ENCODE measurements around the gene FLVCR2. TPM values are rescaled to one million over a fixed set of nuclear protein-coding genes. Genes with fewer than 3 reads are reported as not detected.

The FLVCR2 gene
- total RNA-seq, 1 experiment from 2014 or later = 6.6 TPM

- H3K27ac Mint-ChIP-seq = no peak overlapping the region
Measured at GRCh38 chr14:75543786-75544185, 34.6 kb upstream of the FLVCR2 start.

GRCh38 chr14:75545907-75546306 is 32.5 kb upstream of the FLVCR2 start:
- H3K4me3 Mint-ChIP-seq = no peak overlapping the region
- no peaks in the 10 kb centered on the region for H3K36me3 Mint-ChIP-seq
- TF ChIP-seq CREB1 (CRISPR knock-in tag; IDR thresholded peaks at IDR 0.05) = no peak
- TF ChIP-seq, protein P1, sequence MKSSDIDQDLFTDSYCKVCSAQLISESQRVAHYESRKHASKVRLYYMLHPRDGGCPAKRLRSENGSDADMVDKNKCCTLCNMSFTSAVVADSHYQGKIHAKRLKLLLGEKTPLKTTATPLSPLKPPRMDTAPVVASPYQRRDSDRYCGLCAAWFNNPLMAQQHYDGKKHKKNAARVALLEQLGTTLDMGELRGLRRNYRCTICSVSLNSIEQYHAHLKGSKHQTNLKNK (CRISPR knock-in tag; IDR thresholded peaks at IDR 0.05) = no peak
- ATAC-seq (no peak), DNase-seq (ENCODE audit: low spot score) (no peak)
- ChIA-PET CTCF (interaction anchor here (1.7 kb wide), 1 partner anchor 15 kb away, joined by 5 read pairs; no protein-coding TSS in a partner anchor), POLR2A (no interaction called here)
- no peaks in the 10 kb centered on the region for H3K9me3 Mint-ChIP-seq
- H3K4me1 Mint-ChIP-seq = no peaks in the 10 kb centered on the region
- H3K27ac Mint-ChIP-seq = no peak overlapping the region; the same call in 1 of the 2 replicates
- H3K27me3 Mint-ChIP-seq (ENCODE audit: low read depth) = peaks cover 3% of the 10 kb centered on the region; the same call in 1 of the 2 replicates

More at GRCh38 chr14:75543786-75544185, 34.6 kb upstream of the FLVCR2 start:
- no peak for DNase-seq (ENCODE audit: low spot score)
- POLR2A ChIA-PET = no interaction called here
- Mint-ChIP-seq H3K9me3 (no peaks in the 10 kb centered on the region), H3K4me1 (no peaks in the 10 kb centered on the region), H3K27me3 (ENCODE audit: low read depth) (no peaks in the 10 kb centered on the region; the same call in 1 of the 2 replicates), H3K4me3 (no peak overlapping the region), H3K36me3 (no peaks in the 10 kb centered on the region)
- TF ChIP-seq FOXK1 (CRISPR knock-in tag; IDR thresholded peaks at IDR 0.05) (no peak), HMGXB4 (CRISPR knock-in tag; IDR thresholded peaks at IDR 0.05) (no peak), NFATC4 (CRISPR knock-in tag; IDR thresholded peaks at IDR 0.05) (no peak), FOXP1 (CRISPR knock-in tag; IDR thresholded peaks at IDR 0.05; ENCODE audit: borderline replicate concordance) (no peak), JAZF1 (CRISPR knock-in tag; IDR thresholded peaks at IDR 0.05) (no peak), TCF7 (CRISPR knock-in tag; IDR thresholded peaks at IDR 0.05; ENCODE audit: low read depth) (no peak), KAT7 (CRISPR knock-in tag; IDR thresholded peaks at IDR 0.05; ENCODE audit: borderline replicate concordance) (no peak)
- TF ChIP-seq, protein P2, sequence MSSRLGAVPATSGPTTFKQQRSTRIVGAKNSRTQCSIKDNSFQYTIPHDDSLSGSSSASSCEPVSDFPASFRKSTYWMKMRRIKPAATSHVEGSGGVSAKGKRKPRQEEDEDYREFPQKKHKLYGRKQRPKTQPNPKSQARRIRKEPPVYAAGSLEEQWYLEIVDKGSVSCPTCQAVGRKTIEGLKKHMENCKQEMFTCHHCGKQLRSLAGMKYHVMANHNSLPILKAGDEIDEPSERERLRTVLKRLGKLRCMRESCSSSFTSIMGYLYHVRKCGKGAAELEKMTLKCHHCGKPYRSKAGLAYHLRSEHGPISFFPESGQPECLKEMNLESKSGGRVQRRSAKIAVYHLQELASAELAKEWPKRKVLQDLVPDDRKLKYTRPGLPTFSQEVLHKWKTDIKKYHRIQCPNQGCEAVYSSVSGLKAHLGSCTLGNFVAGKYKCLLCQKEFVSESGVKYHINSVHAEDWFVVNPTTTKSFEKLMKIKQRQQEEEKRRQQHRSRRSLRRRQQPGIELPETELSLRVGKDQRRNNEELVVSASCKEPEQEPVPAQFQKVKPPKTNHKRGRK (CRISPR knock-in tag; IDR thresholded peaks at IDR 0.05; ENCODE audit: borderline replicate concordance) = no peak
- TF ChIP-seq, protein P3, sequence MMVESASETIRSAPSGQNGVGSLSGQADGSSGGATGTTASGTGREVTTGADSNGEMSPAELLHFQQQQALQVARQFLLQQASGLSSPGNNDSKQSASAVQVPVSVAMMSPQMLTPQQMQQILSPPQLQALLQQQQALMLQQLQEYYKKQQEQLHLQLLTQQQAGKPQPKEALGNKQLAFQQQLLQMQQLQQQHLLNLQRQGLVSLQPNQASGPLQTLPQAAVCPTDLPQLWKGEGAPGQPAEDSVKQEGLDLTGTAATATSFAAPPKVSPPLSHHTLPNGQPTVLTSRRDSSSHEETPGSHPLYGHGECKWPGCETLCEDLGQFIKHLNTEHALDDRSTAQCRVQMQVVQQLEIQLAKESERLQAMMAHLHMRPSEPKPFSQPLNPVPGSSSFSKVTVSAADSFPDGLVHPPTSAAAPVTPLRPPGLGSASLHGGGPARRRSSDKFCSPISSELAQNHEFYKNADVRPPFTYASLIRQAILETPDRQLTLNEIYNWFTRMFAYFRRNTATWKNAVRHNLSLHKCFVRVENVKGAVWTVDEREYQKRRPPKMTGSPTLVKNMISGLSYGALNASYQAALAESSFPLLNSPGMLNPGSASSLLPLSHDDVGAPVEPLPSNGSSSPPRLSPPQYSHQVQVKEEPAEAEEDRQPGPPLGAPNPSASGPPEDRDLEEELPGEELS (CRISPR knock-in tag; IDR thresholded peaks at IDR 0.05) = no peak
- no peak for ATAC-seq
- CTCF ChIA-PET = interaction anchor here (1.7 kb wide), 1 partner anchor 17 kb away, joined by 5 read pairs; no protein-coding TSS in a partner anchor

- Mint-ChIP-seq H3K4me1 (0 out of 2 replicates have a peak, but pooled peaks cover 2% of the 10 kb centered on the region), H3K27me3 (ENCODE audit: low read depth) (peaks cover 3% of the 10 kb centered on the region; the same call in 1 of the 2 replicates), H3K36me3 (no peaks in the 10 kb centered on the region), H3K27ac (no peak overlapping the region), H3K4me3 (no peak overlapping the region), H3K9me3 (no peaks in the 10 kb centered on the region)
- ATAC-seq (no peak), DNase-seq (ENCODE audit: low spot score) (no peak)
- CTCF ChIA-PET = interaction anchor here (1.2 to 1.7 kb wide), 2 partner anchors 13 to 14 kb away, joined by 3 to 5 read pairs; no protein-coding TSS in a partner anchor
- POLR2A ChIA-PET = no interaction called here
- TF ChIP-seq ATF1 (CRISPR knock-in tag; IDR thresholded peaks at IDR 0.05) (no peak), MAX (CRISPR knock-in tag; IDR thresholded peaks at IDR 0.05) (no peak), TP53 (CRISPR knock-in tag; IDR thresholded peaks at IDR 0.05) (no peak), STAT6 (CRISPR knock-in tag; conservative IDR thresholded peaks at IDR 0.05; ENCODE audit: low read depth) (no peak), ARID4B (CRISPR knock-in tag; IDR thresholded peaks at IDR 0.05; ENCODE audit: borderline replicate concordance) (no peak)
Measured at GRCh38 chr14:75547552-75548250, 30.7 kb upstream of the FLVCR2 start.
